Keratinocyte (primary cell): ENCODE measurements around the gene ZCCHC7. TPM values are rescaled to one million over a fixed set of nuclear protein-coding genes. Genes with fewer than 3 reads are reported as not detected.

Source experiments
- DNase-seq: peaks from one replicate; pipeline ENCODE4 v3.0.0-alpha.2; 2011; ENCODE audit warnings: low read depth, missing footprints, low spot score
- FAIRE-seq: peaks from 2 replicates; lab custom pipeline; 2011; peaks lifted over from hg19 to GRCh38; lab: Jason Lieb, UNC
- H2AFZ ChIP-seq: 2 replicates; pipeline ENCODE4 v1.6.0; 2012; ENCODE audit warnings: low read length, control low read depth, inconsistent platforms; ENCODE audit not compliant: control insufficient read depth
- H3K27ac ChIP-seq: 2 replicates; pipeline ENCODE4 v1.5.1; 2011; ENCODE audit warnings: low read length; ENCODE audit not compliant: control insufficient read depth, insufficient read depth
- H3K27me3 ChIP-seq: 3 replicates; pipeline ENCODE4 v1.6.0; 2011; ENCODE audit warnings: low read length; ENCODE audit not compliant: control insufficient read depth, insufficient read depth; ENCODE audit errors: extremely low read depth
- H3K36me3 ChIP-seq, 2 experiments: 2 replicates in 1 of 2; 3 replicates in 1 of 2; pipeline ENCODE4 v1.5.1; 2011; ENCODE audit warnings: low read length in 2 of 2, mild to moderate bottlenecking in 1 of 2; ENCODE audit not compliant: control insufficient read depth in 2 of 2, insufficient read depth in 2 of 2; ENCODE audit errors: extremely low read depth in 1 of 2
- H3K4me1 ChIP-seq: 3 replicates; pipeline ENCODE4 v1.5.1; 2011; ENCODE audit warnings: low read length; ENCODE audit not compliant: control insufficient read depth, insufficient read depth; ENCODE audit errors: extremely low read depth
- H3K4me2 ChIP-seq: 3 replicates; pipeline ENCODE4 v1.6.0; 2011; ENCODE audit warnings: low read depth, low read length; ENCODE audit not compliant: control insufficient read depth, insufficient read depth; ENCODE audit errors: extremely low read depth
- H3K4me3 ChIP-seq, 3 experiments: fragments of 200-600 bp in 1 of 3; sonication (generic) in 1 of 3; 2 replicates in 2 of 3; 3 replicates in 1 of 3; pipeline ENCODE4 v1.5.1; 2011 to 2016; ENCODE audit warnings: low read length in 3 of 3, mild to moderate bottlenecking in 3 of 3, control low read depth in 2 of 3, inconsistent platforms in 1 of 3, low read depth in 1 of 3, mixed read lengths in 1 of 3, mixed run types in 1 of 3, moderate library complexity in 1 of 3; ENCODE audit not compliant: control insufficient read depth in 2 of 3, insufficient read depth in 2 of 3; ENCODE audit errors: extremely low read depth in 1 of 3
- H3K79me2 ChIP-seq: 2 replicates; pipeline ENCODE4 v1.6.0; 2012; ENCODE audit warnings: low read length; ENCODE audit not compliant: control insufficient read depth, insufficient read depth
- H3K9ac ChIP-seq: 3 replicates; pipeline ENCODE4 v1.6.0; 2011; ENCODE audit warnings: low read length; ENCODE audit not compliant: control insufficient read depth, insufficient read depth; ENCODE audit errors: extremely low read depth
- H3K9me1 ChIP-seq: 3 replicates; pipeline ENCODE4 v1.6.0; 2011; ENCODE audit warnings: low read length; ENCODE audit not compliant: control insufficient read depth, insufficient read depth; ENCODE audit errors: extremely low read depth
- H3K9me3 ChIP-seq: 2 replicates; pipeline ENCODE4 v1.5.1; 2012; ENCODE audit warnings: low read depth, low read length; ENCODE audit not compliant: control insufficient read depth
- H4K20me1 ChIP-seq: 3 replicates; pipeline ENCODE4 v1.6.0; 2011; ENCODE audit warnings: low read length; ENCODE audit not compliant: control insufficient read depth, insufficient read depth; ENCODE audit errors: extremely low read depth
- CTCF ChIP-seq, 3 experiments: IDR thresholded peaks in 1 of 3; conservative IDR thresholded peaks in 1 of 3; optimal IDR thresholded peaks in 1 of 3; 2 replicates in 2 of 3; 3 replicates in 1 of 3; pipeline versions ENCODE3 to v1.5.1; 2011; ENCODE audit warnings: low read length in 3 of 3, mild to moderate bottlenecking in 3 of 3, moderate library complexity in 2 of 3, control low read depth in 1 of 3, inconsistent platforms in 1 of 3; ENCODE audit not compliant: insufficient read depth in 2 of 3; ENCODE audit errors: extremely low read depth in 1 of 3
- EZH2 ChIP-seq: IDR thresholded peaks from one replicate; pipeline ENCODE4 v1.6.1; 2012; ENCODE audit warnings: inconsistent platforms, mild to moderate bottlenecking, low read length, moderate library complexity
- dilution Hi-C: fragments of 300-500 bp; cut with MboI; formaldehyde crosslinking; loops from one replicate; pipeline ENCODE4 v1.7.0; 2020; ENCODE audit warnings: low sequenced_read_pairs; ENCODE audit not compliant: extremely low pct_ligation_motif_present
- polyA plus RNA-seq, 5 experiments: library from polyadenylated mRNA; depleted of rRNA in 3 of 5; stranded (reverse) in 3 of 5; stranded (forward) in 1 of 5; unstranded in 1 of 5; fragments of >200 nt; gene quantifications; 1 replicate in 1 of 5; 2 replicates in 3 of 5; 3 replicates in 1 of 5; pipeline versions ENCODE4 v1.2.1 to v1.2.3, GENCODE V29; 2011 to 2012; ENCODE audit warnings: missing spikeins in 2 of 5, low read depth in 1 of 5, low replicate concordance in 1 of 5

The ZCCHC7 gene
- polyA plus RNA-seq, 1 donor (not counting 4 experiments of a cell fraction or from before 2014, with no cell fraction given), result 16.5 TPM

- no peak overlapping the region for H3K4me3 ChIP-seq
- DNase-seq (no peak), FAIRE-seq (no peak)
- no peaks in the 10 kb centered on the region for H3K9me1 ChIP-seq
- TF ChIP-seq CTCF (optimal IDR thresholded peaks at IDR 0.05 in 1 of 3, IDR thresholded peaks at IDR 0.05 in 1 of 3, conservative IDR thresholded peaks at IDR 0.05 in 1 of 3; ENCODE audit: extremely low read depth in 1 of 3, insufficient read depth in 2 of 3, low read length in 3 of 3), result no peak
- TF ChIP-seq EZH2, result no peak
- no peaks in the 10 kb centered on the region for H3K36me3 ChIP-seq
- dilution Hi-C loops, result no loop called here
- H3K9me3 ChIP-seq, result no peaks in the 10 kb centered on the region
- no peaks in the 10 kb centered on the region for H4K20me1 ChIP-seq
- H3K27me3 ChIP-seq, result no peaks in the 10 kb centered on the region
- no peaks in the 10 kb centered on the region for H3K4me1 ChIP-seq
- no peak overlapping the region for H3K4me2 ChIP-seq
- H2AFZ ChIP-seq, result no peak overlapping the region
- H3K9ac ChIP-seq, result no peak overlapping the region
- H3K79me2 ChIP-seq, result no peaks in the 10 kb centered on the region
- no peak overlapping the region for H3K27ac ChIP-seq
Measured at GRCh38 chr9:37266630-37267029, 146.3 kb downstream of the ZCCHC7 start.

GRCh38 chr9:37269221-37269620 lies 148.8 kb downstream of the ZCCHC7 start:
- dilution Hi-C loops, result no loop called here
- FAIRE-seq (no peak), DNase-seq (no peak)
- no peak for TF ChIP-seq EZH2
- TF ChIP-seq CTCF (optimal IDR thresholded peaks at IDR 0.05 in 1 of 3, IDR thresholded peaks at IDR 0.05 in 1 of 3, conservative IDR thresholded peaks at IDR 0.05 in 1 of 3; ENCODE audit: extremely low read depth in 1 of 3, insufficient read depth in 2 of 3, low read length in 3 of 3), result no peak
- no peak overlapping the region for H3K27ac ChIP-seq
- H3K9me3 ChIP-seq, result no peaks in the 10 kb centered on the region
- no peak overlapping the region for H2AFZ ChIP-seq
- H3K27me3 ChIP-seq, result no peaks in the 10 kb centered on the region
- H3K4me1 ChIP-seq, result no peaks in the 10 kb centered on the region
- no peaks in the 10 kb centered on the region for H3K36me3 ChIP-seq
- H3K4me3 ChIP-seq, result no peak overlapping the region
- H4K20me1 ChIP-seq, result no peaks in the 10 kb centered on the region
- H3K79me2 ChIP-seq, result no peaks in the 10 kb centered on the region
- H3K9me1 ChIP-seq, result no peaks in the 10 kb centered on the region
- no peak overlapping the region for H3K9ac ChIP-seq
- no peak overlapping the region for H3K4me2 ChIP-seq
